ENCODE measurements around the gene IVNS1ABP.
"Not testable (repeated sequence)": the region's sequence is repeated elsewhere in the genome, so short reads cannot be mapped to it uniquely, and the experiment has no call there.

The IVNS1ABP gene

GRCh38 chr1:185258676-185259075 is 58.4 kb downstream of the IVNS1ABP start:
- no peak overlapping the region for H3K27ac ChIP-seq (ENCODE audit: poor library complexity, severe bottlenecking)
- H3K9me3 ChIP-seq (ENCODE audit: severe bottlenecking) = no peaks in the 10 kb centered on the region
- H3K27me3 ChIP-seq (ENCODE audit: insufficient read depth, poor library complexity, severe bottlenecking) = no peaks in the 10 kb centered on the region
- no peak for DNase-seq (ENCODE audit: low spot score)
- H3K4me1 ChIP-seq (ENCODE audit: insufficient read depth, poor library complexity, severe bottlenecking) = peaks cover 8% of the 10 kb centered on the region
- ATAC-seq (ENCODE audit: low read depth) = no peak
- no peaks in the 10 kb centered on the region for H3K36me3 ChIP-seq (ENCODE audit: low read depth)
- TF ChIP-seq CTCF (IDR thresholded peaks at IDR 0.05; ENCODE audit: poor library complexity, severe bottlenecking) = no peak
- H3K4me3 ChIP-seq (ENCODE audit: severe bottlenecking) = no peak overlapping the region

DNA sequence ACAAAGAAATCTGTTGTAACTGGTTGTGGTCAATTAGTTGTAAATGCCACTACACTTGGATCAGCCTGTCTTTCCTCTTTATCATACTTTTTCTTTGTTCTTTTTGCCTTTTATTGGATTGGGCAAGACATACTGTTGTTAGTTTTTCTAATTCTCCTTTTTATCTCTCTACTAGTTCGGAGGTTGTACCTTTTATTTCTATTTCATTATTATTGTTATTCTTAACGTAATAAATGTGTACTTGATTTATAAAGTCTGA is 59.2 kb downstream of the IVNS1ABP start:
- no peak for DNase-seq (ENCODE audit: low spot score)
- Histone ChIP-seq H3K27me3 (ENCODE audit: insufficient read depth, poor library complexity, severe bottlenecking) (no peaks in the 10 kb centered on the region), H3K27ac (ENCODE audit: poor library complexity, severe bottlenecking) (no peak overlapping the region), H3K9me3 (ENCODE audit: severe bottlenecking) (no peaks in the 10 kb centered on the region), H3K4me3 (ENCODE audit: severe bottlenecking) (no peak overlapping the region), H3K36me3 (ENCODE audit: low read depth) (no peaks in the 10 kb centered on the region), H3K4me1 (ENCODE audit: insufficient read depth, poor library complexity, severe bottlenecking) (peaks cover 8% of the 10 kb centered on the region)
- TF ChIP-seq CTCF (IDR thresholded peaks at IDR 0.05; ENCODE audit: poor library complexity, severe bottlenecking) = no peak
- peak; percentile 41; the same call in 2 of the 3 replicates for ATAC-seq (ENCODE audit: low read depth)

DNA sequence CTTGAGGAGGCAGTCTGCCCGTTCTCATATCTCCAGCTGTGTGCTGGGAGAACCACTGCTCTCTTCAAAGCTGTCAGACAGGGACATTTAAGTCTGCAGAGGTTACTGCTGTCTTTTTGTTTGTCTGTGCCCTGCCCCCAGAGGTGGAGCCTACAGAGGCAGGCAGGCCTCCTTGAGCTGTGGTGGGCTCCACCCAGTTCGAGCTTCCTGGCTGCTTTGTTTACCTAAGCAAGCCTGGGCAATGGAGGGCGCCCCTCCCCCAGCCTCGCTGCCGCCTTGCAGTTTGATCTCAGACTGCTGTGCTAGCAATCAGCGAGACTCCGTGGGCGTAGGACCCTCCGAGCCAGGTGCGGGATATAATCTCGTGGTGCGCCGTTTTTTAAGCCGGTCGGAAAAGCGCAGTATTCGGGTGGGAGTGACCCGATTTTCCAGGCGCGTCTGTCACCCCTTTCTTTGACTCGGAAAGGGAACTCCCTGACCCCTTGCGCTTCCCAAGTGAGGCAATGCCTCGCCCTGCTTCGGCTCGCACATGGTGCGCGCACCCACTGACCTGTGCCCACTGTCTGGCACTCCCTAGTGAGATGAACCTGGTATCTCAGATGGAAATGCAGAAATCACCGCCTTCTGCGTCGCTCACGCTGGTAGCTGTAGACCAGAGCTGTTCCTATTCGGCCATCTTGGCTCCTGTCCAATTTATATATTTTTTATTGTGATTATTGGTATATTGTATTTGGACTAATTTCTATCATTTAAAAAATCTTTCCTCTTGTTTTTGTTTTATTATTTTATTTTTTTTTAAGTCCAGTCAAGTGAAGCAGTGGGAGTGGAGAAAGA is 59.7 kb downstream of the IVNS1ABP start:
- not testable (repeated sequence) for H3K27me3 ChIP-seq (ENCODE audit: insufficient read depth, poor library complexity, severe bottlenecking); H3K36me3 ChIP-seq (ENCODE audit: low read depth); H3K9me3 ChIP-seq (ENCODE audit: severe bottlenecking); H3K27ac ChIP-seq (ENCODE audit: poor library complexity, severe bottlenecking); ATAC-seq (ENCODE audit: low read depth); DNase-seq (ENCODE audit: low spot score); H3K4me1 ChIP-seq (ENCODE audit: insufficient read depth, poor library complexity, severe bottlenecking); H3K4me3 ChIP-seq (ENCODE audit: severe bottlenecking)

- H3K4me1 ChIP-seq (ENCODE audit: insufficient read depth, poor library complexity, severe bottlenecking); ATAC-seq (ENCODE audit: low read depth); H3K4me3 ChIP-seq (ENCODE audit: severe bottlenecking); DNase-seq (ENCODE audit: low spot score); H3K27ac ChIP-seq (ENCODE audit: poor library complexity, severe bottlenecking); H3K9me3 ChIP-seq (ENCODE audit: severe bottlenecking); H3K36me3 ChIP-seq (ENCODE audit: low read depth); H3K27me3 ChIP-seq (ENCODE audit: insufficient read depth, poor library complexity, severe bottlenecking): not testable (repeated sequence)
Measured at GRCh38 chr1:185255595-185255994, 61.4 kb downstream of the IVNS1ABP start.

GRCh38 chr1:185252404-185252803 is 64.6 kb downstream of the IVNS1ABP start:
- H3K27ac ChIP-seq (ENCODE audit: poor library complexity, severe bottlenecking); H3K4me3 ChIP-seq (ENCODE audit: severe bottlenecking); ATAC-seq (ENCODE audit: low read depth); H3K4me1 ChIP-seq (ENCODE audit: insufficient read depth, poor library complexity, severe bottlenecking); H3K36me3 ChIP-seq (ENCODE audit: low read depth); H3K9me3 ChIP-seq (ENCODE audit: severe bottlenecking); DNase-seq (ENCODE audit: low spot score); H3K27me3 ChIP-seq (ENCODE audit: insufficient read depth, poor library complexity, severe bottlenecking): not testable (repeated sequence)

GRCh38 chr1:185251928-185252327 is 65.1 kb downstream of the IVNS1ABP start:
- H3K9me3 ChIP-seq (ENCODE audit: severe bottlenecking); H3K4me1 ChIP-seq (ENCODE audit: insufficient read depth, poor library complexity, severe bottlenecking): not testable (repeated sequence)

GRCh38 chr1:185250063-185250462 is 67.0 kb downstream of the IVNS1ABP start:
- no peak for TF ChIP-seq CTCF (IDR thresholded peaks at IDR 0.05; ENCODE audit: poor library complexity, severe bottlenecking)
- DNase-seq (ENCODE audit: low spot score) = no peak
- ATAC-seq (ENCODE audit: low read depth) = no peak
- Histone ChIP-seq H3K4me1 (ENCODE audit: insufficient read depth, poor library complexity, severe bottlenecking) (no peaks in the 10 kb centered on the region), H3K27me3 (ENCODE audit: insufficient read depth, poor library complexity, severe bottlenecking) (no peaks in the 10 kb centered on the region), H3K4me3 (ENCODE audit: severe bottlenecking) (no peak overlapping the region), H3K36me3 (ENCODE audit: low read depth) (no peaks in the 10 kb centered on the region), H3K27ac (ENCODE audit: poor library complexity, severe bottlenecking) (no peak overlapping the region), H3K9me3 (ENCODE audit: severe bottlenecking) (no peaks in the 10 kb centered on the region)

More at GRCh38 chr1:185251928-185252327, 65.1 kb downstream of the IVNS1ABP start:
- not testable (repeated sequence) for H3K4me3 ChIP-seq (ENCODE audit: severe bottlenecking); H3K36me3 ChIP-seq (ENCODE audit: low read depth); DNase-seq (ENCODE audit: low spot score); H3K27ac ChIP-seq (ENCODE audit: poor library complexity, severe bottlenecking); ATAC-seq (ENCODE audit: low read depth); H3K27me3 ChIP-seq (ENCODE audit: insufficient read depth, poor library complexity, severe bottlenecking)
